Skin epidermis (tissue), 12 donors: ENCODE data around the gene L3HYPDH.

Experiments
- H3K27ac ChIP-seq, 21 experiments: fragments of 200-600 bp; sonication (generic) in 11 of 21; one replicate each; pipeline ENCODE4 v1.5.0; 2020; ENCODE audit warnings: mild to moderate bottlenecking in 3 of 21, inconsistent platforms in 2 of 21, moderate library complexity in 2 of 21
- H3K4me3 ChIP-seq, 7 experiments: fragments of 200-600 bp; sonication (generic) in 2 of 7; one replicate each; pipeline ENCODE4 v1.5.0; 2020; ENCODE audit warnings: inconsistent platforms in 2 of 7, mild to moderate bottlenecking in 2 of 7, moderate library complexity in 1 of 7

L3HYPDH gene

GRCh38 chr14:59435101-59435500 is 49.1 kb downstream of the L3HYPDH start:
- Histone ChIP-seq H3K27ac (no peak overlapping the region), H3K4me3 (no peak overlapping the region)

GRCh38 chr14:59429790-59430189 is 54.4 kb downstream of the L3HYPDH start:
- Histone ChIP-seq H3K4me3 (no peak overlapping the region), H3K27ac (no peak overlapping the region)

DNA sequence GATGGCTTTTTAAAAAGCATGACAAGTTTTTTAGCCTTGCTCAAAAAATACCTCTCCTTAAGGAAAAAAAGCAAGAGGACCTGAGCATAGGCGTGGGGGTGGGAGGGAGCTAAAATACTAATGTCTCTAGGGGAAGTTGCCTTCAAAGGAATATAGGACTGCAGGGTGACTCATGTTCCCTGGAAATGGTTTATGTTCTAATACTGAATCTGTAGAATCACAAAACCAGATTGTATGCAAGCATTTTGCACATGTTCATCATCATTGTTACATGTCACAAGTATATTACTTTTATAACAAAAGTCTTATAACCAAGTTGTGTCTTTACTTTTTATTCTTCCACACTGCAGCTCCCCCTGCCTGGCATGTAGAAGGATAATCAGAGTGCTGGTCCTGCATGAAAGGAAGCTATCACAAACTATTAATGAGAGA is 55.6 kb downstream of the L3HYPDH start:
- Histone ChIP-seq H3K27ac (no peak overlapping the region), H3K4me3 (no peak overlapping the region)

- H3K4me3 ChIP-seq: no peak overlapping the region
- H3K27ac ChIP-seq: peak overlapping the region in 4 of 21 experiments; percentile 1 to 50 (median 12)
Measured at GRCh38 chr14:59427653-59428580, 56.3 kb downstream of the L3HYPDH start.

DNA sequence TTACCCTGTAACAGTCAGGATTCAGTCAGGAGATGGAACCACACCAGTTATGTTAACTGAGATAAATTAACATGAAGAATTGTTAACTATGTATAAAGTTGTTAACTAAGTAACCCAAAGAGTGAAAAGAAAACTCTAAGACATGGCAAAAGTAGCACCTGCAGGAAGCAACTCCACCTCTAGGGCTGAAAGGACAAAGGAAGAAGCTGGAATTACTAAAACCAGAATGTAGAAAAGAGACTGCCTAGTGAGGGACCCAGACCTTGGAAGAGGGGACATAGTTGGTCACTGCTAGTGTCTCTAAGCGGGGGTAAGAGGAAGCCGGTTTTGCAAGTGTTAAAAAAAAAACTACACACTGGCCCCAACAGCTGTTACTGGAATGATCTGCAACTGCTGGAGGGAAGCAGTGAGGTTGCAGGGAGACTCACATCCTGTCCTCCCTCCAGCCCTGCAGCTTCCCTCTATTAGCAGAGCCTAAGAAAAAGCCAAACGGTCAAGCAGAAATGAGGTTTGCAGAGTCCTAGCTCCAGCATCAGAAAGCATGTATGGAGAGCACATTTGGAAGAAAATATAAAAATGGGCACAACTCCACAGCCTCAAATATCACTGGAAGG is 58.8 kb downstream of the L3HYPDH start:
- Histone ChIP-seq H3K4me3 (no peak overlapping the region), H3K27ac (no peak overlapping the region)

DNA sequence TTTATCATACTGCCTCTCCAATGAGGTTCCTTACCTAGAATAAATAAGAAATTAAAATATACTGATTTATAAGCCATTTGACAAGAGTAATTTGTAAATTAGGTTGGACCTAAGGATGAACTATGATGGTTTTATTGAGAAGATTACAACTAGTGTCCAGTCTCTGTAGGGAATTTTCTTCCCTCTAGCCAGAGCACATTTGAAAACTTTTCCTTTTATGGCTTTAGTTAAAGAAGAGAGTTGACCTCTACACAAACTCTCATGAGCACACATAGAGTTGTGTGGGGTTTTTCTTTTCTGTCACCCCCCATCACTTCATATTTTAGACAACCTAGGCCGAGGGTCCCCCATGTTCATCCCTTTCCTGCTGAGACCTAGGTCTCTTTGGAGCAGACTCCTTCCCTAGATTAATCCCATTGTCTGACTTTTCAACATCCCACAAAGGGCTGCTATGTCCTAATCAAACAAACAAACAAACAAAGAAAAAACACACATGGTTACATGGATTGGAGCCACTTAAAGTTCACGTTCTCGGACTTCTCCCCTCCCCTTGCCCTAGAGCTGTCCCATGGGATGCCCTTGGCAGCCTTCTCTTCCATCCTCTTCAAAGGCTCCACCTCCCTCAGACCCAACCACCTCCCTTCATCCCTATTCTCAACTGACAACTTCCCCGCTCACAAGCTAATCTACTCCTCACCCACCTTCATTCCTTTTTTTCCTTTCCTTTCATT is 59.7 kb downstream of the L3HYPDH start:
- Histone ChIP-seq H3K27ac (no peak overlapping the region), H3K4me3 (no peak overlapping the region)
